ENCODE measurements around the gene SPI1.

SPI1 gene

GRCh38 chr11:47387944-47388696 is 9.8 kb upstream of the SPI1 start:
- no peak for DNase-seq

- no peak for DNase-seq
Measured at GRCh38 chr11:47384498-47384897, 6.2 kb upstream of the SPI1 start.

- no peak for DNase-seq
Measured at GRCh38 chr11:47383071-47383470, 4.7 kb upstream of the SPI1 start.

GRCh38 chr11:47380078-47380477 is 1.7 kb upstream of the SPI1 start:
- DNase-seq = no peak

- DNase-seq = no peak
Measured at GRCh38 chr11:47379317-47379716, 970 bp upstream of the SPI1 start.

- DNase-seq = no peak
Measured at GRCh38 chr11:47378836-47379170, 456 bp upstream of the SPI1 start.

GRCh38 chr11:47377571-47378009 is 757 bp downstream of the SPI1 start:
- no peak for DNase-seq

GRCh38 chr11:47376525-47377371 is 1.6 kb downstream of the SPI1 start:
- no peak for DNase-seq

- no peak for DNase-seq
Measured at GRCh38 chr11:47376107-47376524, 2.2 kb downstream of the SPI1 start.

GRCh38 chr11:47375546-47376085 is 2.7 kb downstream of the SPI1 start:
- no peak for DNase-seq

GRCh38 chr11:47375020-47375419 is 3.3 kb downstream of the SPI1 start:
- no peak for DNase-seq

GRCh38 chr11:47374720-47375019 is 3.7 kb downstream of the SPI1 start:
- DNase-seq = no peak

- peak; percentile 74 for DNase-seq
Measured at GRCh38 chr11:47373876-47374719, 4.2 kb downstream of the SPI1 start.

- DNase-seq = no peak
Measured at GRCh38 chr11:47372422-47372821, 5.9 kb downstream of the SPI1 start.

- DNase-seq = no peak
Measured at GRCh38 chr11:47369676-47370075, 8.7 kb downstream of the SPI1 start.

- no peak for DNase-seq
Measured at GRCh38 chr11:47366020-47366490, 12.3 kb downstream of the SPI1 start.

- DNase-seq = no peak
Measured at GRCh38 chr11:47361419-47361818, 16.9 kb downstream of the SPI1 start.

GRCh38 chr11:47360341-47360740 is 18.0 kb downstream of the SPI1 start:
- DNase-seq = no peak

- no peak for DNase-seq
Measured at GRCh38 chr11:47359586-47359985, 18.8 kb downstream of the SPI1 start.

GRCh38 chr11:47359162-47359561 is 19.2 kb downstream of the SPI1 start:
- no peak for DNase-seq

- DNase-seq = no peak
Measured at GRCh38 chr11:47358731-47359051, 19.7 kb downstream of the SPI1 start.

- no peak for DNase-seq
Measured at GRCh38 chr11:47357985-47358730, 20.2 kb downstream of the SPI1 start.

- DNase-seq = no peak
Measured at GRCh38 chr11:47356998-47357329, 21.4 kb downstream of the SPI1 start.

Data from activated effector memory CD4-positive, alpha-beta T cell treated with Interleukin-2 at 50 U/mL for 16 hours (primary cell).